Esophagus muscularis mucosa (tissue), 4 donors: ENCODE measurements around the gene C19orf85.

ENCODE experiments used
- CTCF ChIP-seq, 3 experiments: fragments of 200-600 bp in 2 of 3; fragments of 450-650 bp in 1 of 3; sonication (generic) in 2 of 3; IDR thresholded peaks; one replicate each; pipeline ENCODE4 v1.5.1; 2017 to 2019; ENCODE audit warnings: antibody characterized with exemption in 3 of 3, mild to moderate bottlenecking in 2 of 3, moderate library complexity in 1 of 3
- EP300 ChIP-seq: sonication (generic); formaldehyde crosslinking; IDR thresholded peaks from one replicate; pipeline ENCODE4 v1.6.1; 2017; ENCODE audit warnings: antibody characterized with exemption
- POLR2A ChIP-seq: fragments of 450-650 bp; IDR thresholded peaks from one replicate; pipeline ENCODE4 v1.6.1; 2017; ENCODE audit warnings: antibody characterized with exemption, moderate library complexity, mild to moderate bottlenecking, low read depth
- POLR2AphosphoS5 ChIP-seq, 2 donors: sonication (generic); formaldehyde crosslinking; IDR thresholded peaks; one replicate each; pipeline ENCODE4 v1.6.1; 2017; ENCODE audit warnings: antibody characterized with exemption in 2 of 2

- TF ChIP-seq CTCF (IDR thresholded peaks at IDR 0.05): no peak
- TF ChIP-seq EP300: no peak
- no peak for TF ChIP-seq POLR2AphosphoS5 (IDR thresholded peaks at IDR 0.05)
- no peak for TF ChIP-seq POLR2A
These were observed 10.0 kb upstream of the C19orf85 start for GRCh38 chr19:55474269-55475265.
